Coronary artery (tissue), 2 donors: ENCODE measurements around the gene ZNF786.
A peak's percentile ranks its signal among the peaks of the same experiment; 100 is the strongest.
"Not testable (repeated sequence)": the region's sequence is repeated elsewhere in the genome, so short reads cannot be mapped to it uniquely, and the experiment has no call there.

Experiments
- DNase-seq: peaks from one replicate; pipeline ENCODE4 v3.0.0-alpha.2; 2017; ENCODE audit warnings: low spot score
- H3K27ac ChIP-seq, 2 donors: fragments of 200-600 bp; sonication (generic); one replicate each; pipeline ENCODE4 v1.5.1; 2016 to 2019
- H3K4me3 ChIP-seq: fragments of 200-600 bp; sonication (generic); 2 replicates; pipeline ENCODE4 v1.5.1; 2016; ENCODE audit warnings: mild to moderate bottlenecking, moderate library complexity
- CTCF ChIP-seq: fragments of 200-600 bp; sonication (generic); IDR thresholded peaks from one replicate; pipeline ENCODE4 v1.5.1; 2019; ENCODE audit warnings: antibody characterized with exemption

ZNF786 gene

GRCh38 chr7:149031353-149031910 lies 59.1 kb downstream of the ZNF786 start:
- TF ChIP-seq CTCF = no peak
- no peak overlapping the region for H3K4me3 ChIP-seq
- DNase-seq = no peak
- H3K27ac ChIP-seq = no peak overlapping the region

GRCh38 chr7:149030439-149030838 lies 60.1 kb downstream of the ZNF786 start:
- not testable (repeated sequence) for DNase-seq, H3K4me3 ChIP-seq, H3K27ac ChIP-seq

GRCh38 chr7:149028346-149029109 lies 62.0 kb downstream of the ZNF786 start, which contains the start of gene PDIA4:
Gene PDIA4, minus strand, starts transcription at chr7:149028505. Its CDS starts 97 bp downstream, at chr7:149028408.
- peak; percentile 100 for DNase-seq
- peak within 1 kb of the TSS; percentile 78 to 97 for H3K27ac ChIP-seq
- no peak for TF ChIP-seq CTCF
- H3K4me3 ChIP-seq = peak within 1 kb of the TSS; percentile 99

- H3K4me3 ChIP-seq = peak overlapping the region; percentile 99
- DNase-seq = no peak
- peak overlapping the region; percentile 78 to 97 for H3K27ac ChIP-seq
- no peak for TF ChIP-seq CTCF
Measured at GRCh38 chr7:149027611-149028345, 62.7 kb downstream of the ZNF786 start.

GRCh38 chr7:149027055-149027454 lies 63.5 kb downstream of the ZNF786 start:
- TF ChIP-seq CTCF = no peak
- no peak for DNase-seq
- Histone ChIP-seq H3K4me3 (peak overlapping the region; percentile 99), H3K27ac (no peak overlapping the region)

- Histone ChIP-seq H3K4me3 (no peak overlapping the region), H3K27ac (no peak overlapping the region)
- TF ChIP-seq CTCF = no peak
- DNase-seq = no peak
Measured at GRCh38 chr7:149023662-149024061, 66.9 kb downstream of the ZNF786 start.

GRCh38 chr7:149022756-149023360 lies 67.7 kb downstream of the ZNF786 start:
- DNase-seq = no peak
- H3K27ac ChIP-seq = no peak overlapping the region
- TF ChIP-seq CTCF = no peak
- H3K4me3 ChIP-seq = no peak overlapping the region
